NCI-H1048 (cell line): ENCODE data around the gene PRPF18.

Experiments
- DNase-seq: peaks from one replicate; lab custom pipeline; 2025; lab: John Stamatoyannopoulos, UW

Gene PRPF18

DNA sequence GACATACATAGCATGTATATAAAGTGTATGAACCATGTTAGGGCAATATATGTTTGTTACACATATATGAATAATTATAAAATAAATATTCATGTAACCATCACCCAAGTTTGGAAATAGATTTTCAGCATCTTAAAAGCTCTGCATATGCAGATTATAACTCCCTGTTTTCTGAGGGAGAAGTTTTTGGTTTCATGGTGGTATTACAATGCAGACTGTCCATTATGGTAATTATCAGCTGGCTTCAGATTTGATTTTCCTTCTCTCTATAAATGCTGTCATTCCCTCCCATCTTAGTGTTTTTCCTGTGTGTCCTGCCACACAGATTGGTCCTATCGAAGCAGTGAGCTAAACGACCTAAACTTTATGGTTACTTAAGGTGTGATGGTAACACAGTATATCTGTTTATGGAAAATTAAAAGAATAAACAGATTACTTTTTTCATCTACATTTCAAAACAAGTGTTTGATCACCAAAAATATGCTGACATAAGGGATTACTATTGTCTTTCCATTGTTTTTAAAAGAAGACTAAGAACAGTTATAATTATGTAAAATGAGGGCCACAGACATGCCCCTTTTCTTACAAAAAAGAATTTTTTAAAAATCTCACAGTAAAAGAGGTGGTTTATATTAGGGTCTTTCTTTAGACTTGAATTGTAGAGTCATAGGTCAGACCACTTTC, 17.7 kb downstream of the PRPF18 start:
- no peak for DNase-seq

DNA sequence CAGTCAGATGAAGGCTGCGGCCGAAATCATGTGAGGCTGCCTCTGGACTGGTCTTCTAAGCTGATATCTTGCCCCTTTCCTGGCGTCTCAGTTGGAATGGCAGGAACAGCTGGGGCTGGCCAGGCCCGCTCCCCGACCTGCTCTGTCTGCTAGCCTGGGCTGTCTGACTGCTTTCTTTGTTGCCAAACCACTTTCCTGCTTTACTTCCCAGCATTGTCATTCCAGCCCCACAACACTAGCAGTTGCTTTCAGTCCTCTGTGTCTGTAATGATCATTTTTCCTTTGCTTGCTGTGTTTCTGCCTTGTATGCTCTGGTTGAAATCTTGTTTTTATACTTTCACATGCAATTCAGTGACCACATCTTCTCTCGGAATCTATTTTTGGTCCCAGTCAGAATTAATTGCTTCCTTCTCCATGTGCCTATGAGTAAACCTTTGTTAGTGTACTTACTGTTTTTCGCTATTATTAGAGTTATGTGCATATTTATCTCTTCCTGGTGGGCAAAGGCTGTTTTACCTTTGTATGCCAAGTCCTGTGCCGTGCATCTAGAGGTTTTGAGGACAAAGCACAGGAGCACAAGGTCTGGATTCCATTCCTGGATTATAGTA, 21.6 kb downstream of the PRPF18 start:
- no peak for DNase-seq

DNA sequence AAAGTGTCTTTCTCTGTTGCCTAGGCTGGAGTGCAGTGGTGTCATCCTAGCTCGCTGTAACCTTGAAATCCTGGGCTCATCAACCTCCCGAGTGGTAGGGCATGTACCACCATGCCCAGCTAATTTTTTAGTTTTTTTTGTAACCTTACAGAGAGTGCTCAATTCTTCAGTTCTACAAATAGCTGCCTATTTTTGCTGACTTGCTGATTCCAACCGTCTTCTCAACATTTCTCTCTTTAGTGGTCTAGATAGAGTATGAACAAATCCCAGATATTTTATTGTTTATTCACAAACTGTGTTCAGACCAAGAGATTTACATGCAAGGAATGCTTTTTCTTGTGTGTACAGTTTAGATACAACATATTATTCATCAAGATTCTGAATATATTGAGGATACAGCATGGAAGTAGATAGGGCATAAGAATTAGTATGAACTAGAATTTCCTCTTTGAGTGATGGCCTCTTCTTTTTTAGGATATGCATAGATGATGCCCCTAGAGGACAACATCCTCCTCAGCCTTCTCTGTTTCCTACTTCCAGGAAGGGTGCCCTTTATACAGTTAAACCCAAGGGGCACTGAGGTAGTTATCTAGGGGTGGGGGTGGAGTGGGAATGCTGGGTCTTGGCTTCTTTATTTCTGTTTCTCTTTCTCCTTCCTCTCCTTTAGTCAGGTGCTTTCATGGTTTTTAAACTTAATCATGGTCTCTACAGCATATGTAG, 26.0 kb downstream of the PRPF18 start:
- DNase-seq = no peak

DNA sequence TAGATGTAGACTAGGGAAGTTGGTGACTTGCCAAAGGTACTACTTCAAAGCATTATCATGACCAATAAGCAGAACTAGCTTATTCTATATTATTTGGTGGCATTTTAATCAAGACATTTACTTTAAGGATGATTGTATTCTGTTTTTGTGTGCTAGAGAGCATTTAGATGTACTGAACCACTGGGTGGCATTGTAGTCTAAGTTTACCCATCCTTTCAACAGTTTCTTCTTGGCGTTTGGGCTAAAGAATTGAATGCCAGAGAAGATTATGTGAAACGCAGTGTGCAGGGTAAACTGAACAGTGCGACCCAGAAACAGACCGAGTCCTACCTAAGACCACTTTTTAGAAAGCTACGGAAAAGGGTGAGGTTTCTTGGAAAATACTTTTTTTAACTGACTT, 26.8 kb downstream of the PRPF18 start:
- no peak for DNase-seq

DNA sequence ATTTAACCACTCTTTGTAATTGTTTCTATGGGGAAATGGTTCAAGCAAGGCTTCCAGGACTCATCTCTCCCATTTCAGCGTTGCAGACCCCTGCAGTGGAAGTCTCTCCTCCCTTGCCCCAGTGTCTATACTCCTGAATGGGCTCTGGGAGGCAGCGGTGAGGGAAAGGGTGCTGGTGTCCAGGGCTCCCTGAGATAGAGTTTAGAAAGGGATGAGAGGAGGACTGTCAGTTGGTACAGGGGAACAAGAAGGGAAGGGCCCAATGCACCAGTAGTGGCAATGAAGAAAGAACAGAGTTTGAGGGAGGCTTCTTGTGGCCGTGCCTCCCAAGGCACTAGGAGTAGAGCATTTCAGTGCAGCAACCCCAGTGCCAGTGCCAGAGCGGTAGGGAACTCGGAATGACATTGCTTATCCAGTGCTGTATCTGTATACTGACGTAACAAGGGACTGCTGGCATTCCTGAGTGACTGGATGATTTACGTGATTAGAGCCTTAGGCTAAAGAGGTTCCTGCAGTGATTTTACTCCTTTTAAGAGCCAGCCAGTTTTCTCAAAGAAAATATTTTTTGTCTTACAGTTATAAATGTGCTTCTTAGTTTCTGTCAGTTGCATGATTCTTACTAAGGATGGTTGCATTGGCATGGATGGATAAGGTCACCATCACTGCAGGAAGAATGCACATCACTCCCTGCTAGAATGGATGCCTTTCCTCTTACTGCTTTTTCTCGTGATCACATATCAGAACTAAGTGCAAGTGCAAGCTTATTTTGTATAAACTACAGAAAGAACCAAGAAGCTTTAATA, 28.0 kb downstream of the PRPF18 start:
- DNase-seq = no peak

DNA sequence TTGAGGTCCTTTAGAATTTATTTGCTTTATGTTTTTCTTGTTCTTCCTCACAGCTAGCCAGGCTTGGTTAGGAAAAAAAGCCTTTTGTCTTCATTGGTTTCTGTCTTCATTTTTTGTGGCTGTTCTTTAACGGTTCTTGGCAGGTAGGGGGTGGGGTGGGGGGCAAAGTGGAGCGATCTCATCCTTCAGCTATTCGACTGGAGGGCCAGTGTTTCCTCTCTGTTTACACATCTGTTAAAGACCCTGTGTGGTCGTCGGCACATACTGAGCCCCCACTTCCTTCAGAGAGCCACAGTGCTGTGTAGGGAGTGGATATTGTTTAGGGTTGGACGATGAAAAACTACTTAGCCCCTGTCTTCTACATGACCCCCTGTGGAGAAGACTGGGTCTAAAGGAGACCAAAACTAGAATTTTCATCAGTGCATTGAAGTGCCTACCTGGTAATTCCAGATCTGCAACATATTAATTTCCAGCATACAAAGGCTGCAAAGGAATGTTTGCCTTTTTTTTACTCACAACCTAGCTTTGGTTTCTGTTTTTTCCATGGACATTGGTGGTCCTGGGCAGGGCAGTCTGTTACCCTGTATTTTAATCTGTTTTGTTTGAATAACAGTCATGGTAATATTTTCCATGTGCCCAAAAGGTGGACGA, 29.0 kb downstream of the PRPF18 start:
- no peak for DNase-seq

DNA sequence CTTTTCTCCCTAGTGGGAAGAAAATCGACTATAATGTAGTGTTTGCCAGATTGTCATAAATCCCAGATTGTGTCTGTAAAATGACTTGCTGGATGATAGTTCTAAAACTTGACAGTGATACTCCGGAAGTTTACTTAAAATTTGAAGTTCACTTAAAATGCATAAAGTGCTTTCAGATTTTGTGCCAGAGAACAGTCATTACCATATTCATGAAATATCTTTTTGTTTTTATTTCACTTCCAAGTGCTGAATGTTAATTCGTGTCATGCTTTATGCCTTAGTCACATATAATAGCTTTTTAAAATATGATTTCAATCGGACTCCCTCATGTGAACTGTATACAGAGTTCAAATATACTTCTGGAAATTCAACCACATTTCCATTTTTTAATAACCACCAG, 30.4 kb downstream of the PRPF18 start:
- no peak for DNase-seq

DNA sequence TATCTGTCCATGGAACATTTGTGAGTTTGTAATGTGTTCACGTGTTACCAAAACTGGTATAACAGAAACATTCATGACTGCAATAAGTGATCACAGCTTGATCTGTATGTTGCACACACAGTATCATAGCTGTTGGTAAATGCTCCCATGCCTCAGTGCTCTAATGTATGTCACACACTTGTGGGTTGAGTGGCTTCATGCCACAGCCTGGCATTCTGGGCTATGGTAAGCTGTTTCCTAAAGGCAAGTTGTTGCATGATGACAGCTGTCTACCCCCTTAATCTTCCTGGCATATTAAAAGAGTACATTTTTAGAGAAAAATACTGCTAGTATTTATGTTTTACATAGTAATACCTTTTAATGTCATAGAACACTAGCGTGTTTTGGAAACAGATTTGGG, 35.2 kb downstream of the PRPF18 start:
- no peak for DNase-seq

DNA sequence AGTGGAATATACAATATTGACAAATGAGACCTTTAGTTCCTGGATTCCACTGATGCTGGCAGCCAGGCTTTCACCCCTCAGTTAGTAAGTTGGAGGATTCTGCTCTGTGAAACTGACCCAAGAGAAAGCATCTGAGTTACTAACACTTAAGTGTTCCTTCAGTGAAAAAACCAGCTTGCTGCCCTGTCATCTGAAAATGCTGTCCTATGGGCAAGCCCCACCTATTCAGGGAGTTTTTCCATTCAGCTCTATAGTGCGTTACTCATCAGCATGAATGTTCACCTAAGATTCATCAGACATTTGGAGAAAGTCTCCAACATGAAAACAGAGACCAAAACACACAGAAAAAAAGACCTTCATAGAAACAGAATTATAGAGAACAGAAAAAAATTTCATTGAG, 37.9 kb downstream of the PRPF18 start:
- DNase-seq = no peak

DNA sequence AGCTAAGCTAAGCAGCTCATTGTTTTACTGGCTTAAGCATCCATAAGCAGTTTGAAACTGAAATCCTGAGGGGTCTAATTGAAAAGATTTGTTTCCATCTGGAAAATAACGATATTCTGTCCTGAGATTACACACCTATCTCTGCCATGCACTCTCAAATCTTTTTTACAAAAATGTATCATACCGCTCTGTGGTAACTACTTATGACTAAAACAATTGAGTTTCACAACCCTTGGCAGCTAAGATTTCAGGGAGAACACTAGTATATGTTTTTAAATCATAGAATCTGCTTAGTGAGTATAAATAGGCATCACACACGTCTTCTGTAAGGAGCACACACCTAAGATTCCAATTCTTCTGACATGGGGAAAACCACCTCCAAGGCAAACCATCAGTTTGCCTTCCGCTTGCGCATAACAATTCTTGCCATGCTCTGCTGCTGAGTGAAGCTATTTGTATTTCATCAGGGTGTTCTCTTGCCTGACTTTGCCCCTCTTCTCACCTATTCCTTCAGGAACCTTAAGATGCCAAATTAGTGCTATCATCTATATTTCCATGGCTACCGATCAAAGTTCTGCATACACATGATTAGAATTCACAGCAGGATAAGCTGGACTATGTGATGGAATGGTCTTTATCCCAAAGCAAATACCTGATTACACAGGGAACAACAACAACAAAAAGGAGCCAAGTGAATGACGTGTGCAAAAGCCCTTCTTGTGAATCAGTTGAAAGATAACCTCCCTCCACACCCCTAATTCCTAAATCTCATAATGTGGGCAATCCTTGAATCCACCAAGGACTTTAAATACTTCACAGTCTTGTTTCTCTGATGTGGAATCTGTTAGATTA, 40.9 kb downstream of the PRPF18 start:
- no peak for DNase-seq

DNA sequence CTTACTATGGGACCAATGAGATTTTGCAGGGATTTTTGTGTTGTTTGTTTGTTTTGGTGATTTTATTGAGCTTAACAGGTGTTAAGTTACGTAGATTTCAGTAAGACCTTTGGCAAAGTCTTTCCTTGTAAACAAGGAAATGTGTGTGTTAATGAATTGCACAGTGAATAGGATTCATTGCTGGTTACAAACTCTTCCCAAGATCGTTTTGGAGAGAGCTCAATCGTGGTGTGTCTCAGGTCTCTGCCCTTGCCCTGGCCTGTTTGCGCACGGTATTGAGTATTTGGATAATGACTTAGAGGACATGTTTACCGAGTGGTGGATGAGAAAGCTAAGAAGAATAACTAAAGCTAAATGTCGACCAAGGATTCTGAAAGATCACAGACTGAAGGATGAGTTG, 41.9 kb downstream of the PRPF18 start:
- DNase-seq = no peak

DNA sequence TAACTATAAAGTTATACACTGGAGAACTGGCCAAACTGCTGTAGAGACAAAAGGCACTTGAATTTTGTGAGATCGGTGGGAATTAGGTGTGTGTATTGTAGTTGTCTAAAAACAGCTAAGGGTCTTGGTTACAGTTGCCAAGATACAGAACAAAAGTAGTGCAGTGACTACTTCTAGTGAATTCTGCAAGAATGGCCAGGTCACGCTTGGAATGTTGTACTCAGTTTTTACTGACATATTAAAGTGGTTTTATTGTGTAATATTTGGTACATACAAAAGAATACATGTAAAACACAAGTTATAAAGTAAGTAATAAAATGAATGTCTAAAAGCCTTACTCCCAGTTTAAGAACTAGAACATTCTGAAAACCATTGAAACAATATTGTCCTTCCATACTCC, 42.4 kb downstream of the PRPF18 start:
- DNase-seq = no peak

DNA sequence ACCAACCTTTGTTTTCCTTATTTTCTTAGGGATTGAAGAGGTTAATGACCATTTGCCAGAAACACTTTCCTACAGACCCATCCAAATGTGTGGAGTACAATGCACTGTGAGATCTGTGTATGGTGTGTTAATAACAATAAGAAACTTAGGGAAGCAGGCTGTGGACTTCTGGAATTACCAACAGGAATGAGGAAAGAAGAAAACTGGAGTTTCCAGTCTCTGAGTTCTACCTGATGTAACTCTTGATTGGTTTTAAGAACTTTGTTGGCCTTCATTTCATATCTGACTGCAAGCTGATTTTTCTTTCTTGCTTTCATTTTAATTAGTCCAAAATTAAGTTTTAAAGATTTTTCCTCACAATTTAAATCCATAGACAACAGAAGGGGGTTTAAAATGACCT, 43.5 kb downstream of the PRPF18 start:
- no peak for DNase-seq

DNA sequence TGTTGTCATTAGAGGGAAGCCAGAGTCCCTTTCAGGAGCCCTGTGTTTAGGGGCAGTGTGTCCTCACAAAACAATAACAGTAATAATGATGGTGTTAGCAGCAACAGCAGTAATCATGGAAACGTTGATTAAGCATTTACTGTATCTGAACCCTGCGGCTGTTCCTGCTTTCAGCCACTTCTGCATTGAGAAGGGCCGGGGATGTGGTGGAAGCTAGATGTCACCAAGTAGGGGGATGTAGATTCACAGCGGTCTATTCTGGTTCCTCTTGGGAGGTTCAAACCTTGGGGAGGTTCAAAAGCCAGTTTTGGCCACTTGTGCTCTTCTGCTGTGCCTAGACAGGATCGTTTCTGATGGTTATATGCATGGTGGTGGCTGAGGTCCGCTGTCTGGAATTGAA, 44.8 kb downstream of the PRPF18 start:
- DNase-seq = no peak

DNA sequence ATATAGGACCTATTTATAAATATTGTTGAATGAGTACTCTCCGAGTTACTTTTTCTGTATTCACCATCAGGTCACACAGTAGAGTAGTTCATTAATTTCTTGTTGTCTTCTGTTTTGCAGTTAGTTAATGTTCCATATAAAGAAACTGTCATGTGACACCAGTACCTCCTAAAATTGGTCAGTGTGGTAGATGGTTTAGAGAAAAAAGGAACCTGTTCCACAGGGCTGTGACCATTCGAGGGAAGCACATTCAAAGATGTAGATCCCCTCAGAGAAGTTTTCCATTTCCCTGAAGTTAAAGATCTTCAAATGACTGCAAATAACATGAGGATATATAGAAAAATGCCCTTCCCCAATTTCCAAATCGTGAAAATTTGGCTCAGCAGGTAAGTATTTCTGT, 45.7 kb downstream of the PRPF18 start:
- DNase-seq = no peak

DNA sequence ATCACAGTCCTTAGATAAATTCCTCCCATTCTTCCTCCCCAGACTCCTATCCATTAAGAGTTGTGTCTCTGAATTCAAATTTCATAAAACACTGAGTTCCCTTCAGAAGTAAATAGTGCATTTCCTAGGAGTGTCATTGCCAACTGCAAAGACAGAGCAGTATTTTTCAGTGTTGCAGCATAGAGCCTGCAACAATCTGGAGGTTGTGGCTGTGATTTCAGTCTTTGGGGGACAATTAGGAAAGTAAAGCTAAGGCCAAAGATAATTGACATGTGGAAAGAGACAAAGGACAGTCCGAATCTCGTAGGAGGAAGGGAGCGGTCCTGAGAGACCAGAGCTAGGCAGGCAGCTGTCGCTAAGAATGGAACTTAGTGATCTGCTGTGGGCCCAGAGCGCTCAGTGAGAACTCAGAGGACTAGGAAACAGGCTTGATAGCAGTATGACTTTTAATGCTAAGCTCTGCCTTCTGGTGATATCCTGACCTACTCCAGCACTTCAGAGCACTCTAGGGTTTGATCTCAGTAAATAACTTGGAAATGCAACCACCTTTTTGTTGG, 46.2 kb downstream of the PRPF18 start:
- DNase-seq = no peak

DNA sequence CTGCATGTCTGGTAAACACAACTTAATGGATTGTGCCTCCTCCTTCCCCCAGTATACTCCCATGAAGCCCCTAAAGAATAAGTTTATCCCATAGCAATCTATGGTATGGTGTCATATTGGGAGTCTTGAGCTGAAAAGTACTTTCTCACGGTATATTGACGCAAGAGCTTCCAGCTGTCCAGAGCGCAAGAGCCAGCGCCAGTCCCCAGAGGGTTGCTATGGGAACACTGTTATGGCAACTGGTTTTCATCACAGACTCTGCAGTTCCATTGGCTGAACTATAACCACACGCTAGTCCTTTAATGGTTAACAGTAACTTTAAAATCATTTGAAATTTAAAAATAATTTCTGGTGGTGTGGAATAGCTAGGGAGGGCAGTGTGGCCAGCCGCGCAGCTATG, 46.9 kb downstream of the PRPF18 start:
- DNase-seq = no peak

DNA sequence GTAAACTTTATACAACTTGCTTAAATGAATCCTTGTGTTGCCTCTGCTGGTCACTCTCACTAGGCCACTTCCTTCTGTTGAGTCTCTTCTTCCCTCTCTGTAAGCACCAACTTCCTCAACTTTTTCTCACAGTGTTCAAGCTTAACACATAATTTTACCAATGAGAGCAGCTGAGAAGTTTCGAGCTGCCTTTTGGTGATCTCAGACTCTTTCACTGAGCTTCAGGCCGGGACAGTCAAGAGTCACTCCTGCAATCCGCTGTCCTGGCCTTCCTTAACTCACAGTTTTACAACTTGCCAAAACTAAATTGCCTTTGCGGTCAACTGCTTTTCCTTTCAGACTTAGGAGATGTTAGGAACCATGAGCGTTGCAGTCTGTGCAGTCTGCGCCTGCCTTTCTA, 47.4 kb downstream of the PRPF18 start:
- no peak for DNase-seq

DNA sequence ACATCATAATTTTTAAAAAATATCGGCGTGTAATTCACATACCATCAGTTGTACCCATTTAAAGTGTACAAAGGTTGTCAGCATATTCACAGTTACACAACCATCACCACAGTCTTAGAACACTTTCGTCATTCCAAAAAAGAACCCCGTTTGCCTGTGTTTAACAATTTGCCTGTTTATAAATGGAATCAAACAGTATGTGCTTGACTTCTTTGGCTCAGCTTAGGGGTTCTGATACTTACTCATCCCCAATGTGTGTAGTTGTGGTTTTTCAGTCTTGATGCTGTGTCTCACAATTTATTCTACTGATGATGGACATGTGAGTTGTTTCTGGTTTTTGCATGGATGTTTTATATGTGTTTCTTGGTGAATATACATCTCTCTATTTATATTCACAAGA, 50.0 kb downstream of the PRPF18 start:
- no peak for DNase-seq

DNA sequence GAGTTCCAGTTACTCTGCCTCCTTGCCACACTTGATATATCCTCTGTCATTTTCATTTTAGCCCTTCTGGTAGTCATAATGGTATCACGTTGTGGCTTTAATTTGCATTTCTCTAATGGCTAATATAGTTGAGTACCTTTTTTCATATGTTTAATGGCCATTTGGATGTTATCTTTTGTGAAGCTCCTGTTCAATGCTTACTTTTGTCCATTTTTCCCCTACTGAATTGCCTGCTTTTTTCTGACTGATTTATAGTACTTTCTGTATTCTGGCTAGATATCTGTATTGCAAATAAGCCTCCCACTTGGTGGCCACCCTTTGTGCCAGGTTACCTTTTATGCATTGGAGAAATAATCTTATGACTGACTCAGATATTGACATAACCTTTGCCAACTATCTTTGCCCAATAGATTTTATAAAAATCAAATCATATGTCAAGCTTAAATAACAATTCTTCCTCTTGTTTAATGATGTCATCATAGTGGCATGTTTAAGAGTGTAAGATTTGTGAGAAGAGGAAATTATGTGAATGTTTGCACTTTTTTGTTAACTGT, 50.6 kb downstream of the PRPF18 start:
- DNase-seq = no peak

DNA sequence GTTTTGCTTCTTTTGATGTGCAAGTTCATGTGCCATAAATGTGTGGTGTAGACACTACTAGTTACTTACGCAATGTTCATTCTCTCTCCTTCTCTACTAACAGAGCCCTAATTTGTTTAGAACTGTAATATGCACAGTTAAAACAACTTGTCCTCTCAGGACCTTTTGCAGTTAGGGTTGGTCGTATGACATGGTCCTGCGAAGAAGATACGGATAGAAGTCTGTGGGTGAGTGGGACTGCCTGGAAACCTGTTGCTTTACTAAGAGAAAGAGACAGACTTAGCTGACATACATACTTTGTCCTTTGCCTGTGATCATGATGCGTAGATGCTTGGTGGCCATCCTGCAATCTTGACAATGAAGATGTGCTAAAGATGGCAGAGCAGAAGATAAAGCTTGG, 51.1 kb downstream of the PRPF18 start:
- DNase-seq = no peak
